Uterus (tissue), 2 donors: ENCODE measurements around the gene GRIN3A.
"Not testable (repeated sequence)": the region's sequence is repeated elsewhere in the genome, so short reads cannot be mapped to it uniquely, and the experiment has no call there.

Experiments used
- CTCF ChIP-seq, 4 experiments: fragments of 200-600 bp in 2 of 4; fragments of 450-650 bp in 2 of 4; sonication (generic) in 2 of 4; IDR thresholded peaks; one replicate each; pipeline ENCODE4 v1.5.1; 2016 to 2019; ENCODE audit warnings: antibody characterized with exemption in 4 of 4, mild to moderate bottlenecking in 2 of 4, moderate library complexity in 1 of 4
- POLR2A ChIP-seq, 2 donors: fragments of 450-650 bp; IDR thresholded peaks; one replicate each; pipeline ENCODE4 v1.6.1; 2016; ENCODE audit warnings: antibody characterized with exemption in 2 of 2, mild to moderate bottlenecking in 1 of 2, moderate library complexity in 1 of 2

GRCh38 chr9:101724271-101724670 is 14.2 kb downstream of the GRIN3A start:
- TF ChIP-seq CTCF, POLR2A (IDR thresholded peaks at IDR 0.05): not testable (repeated sequence)
